VCaP (cell line): Measurements from ENCODE around the gene PRKRA.

Experiments used
- H3K27ac ChIP-seq: fragments of 450-650 bp; 2 replicates; pipeline ENCODE4 v1.5.1; 2017
- TF ChIP-seq, protein P1 (sequence below): fragments of 450-650 bp; conservative IDR thresholded peaks from 2 replicates; pipeline ENCODE4 v1.5.1; 2017; ENCODE audit warnings: mild to moderate bottlenecking, moderate library complexity

PRKRA gene

DNA sequence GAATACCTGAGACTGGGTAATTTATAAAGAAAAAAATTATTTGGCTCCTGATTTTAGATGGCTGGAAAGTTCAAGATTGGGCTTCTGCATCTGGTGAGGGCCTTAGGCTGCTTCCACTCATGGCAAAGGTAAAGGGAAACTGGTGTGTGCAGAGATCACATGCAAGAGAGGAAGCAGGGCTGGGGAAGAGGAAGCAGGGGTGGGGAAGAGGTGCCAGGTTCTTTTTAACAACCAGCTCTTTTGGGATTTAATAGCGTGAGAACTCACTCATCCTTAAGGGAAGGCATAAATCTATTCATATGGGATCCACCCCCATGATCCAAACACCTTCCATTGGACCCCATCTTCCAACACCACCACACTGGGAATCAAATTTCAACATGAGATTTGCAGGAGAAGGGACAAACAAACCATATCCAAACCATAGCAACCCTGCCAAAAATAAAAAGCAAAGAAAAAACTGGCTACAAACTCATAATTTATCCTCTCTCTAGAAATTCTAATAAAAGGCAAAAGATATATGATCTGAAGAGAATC is 30.4 kb downstream of the PRKRA start:
- TF ChIP-seq, protein P1, sequence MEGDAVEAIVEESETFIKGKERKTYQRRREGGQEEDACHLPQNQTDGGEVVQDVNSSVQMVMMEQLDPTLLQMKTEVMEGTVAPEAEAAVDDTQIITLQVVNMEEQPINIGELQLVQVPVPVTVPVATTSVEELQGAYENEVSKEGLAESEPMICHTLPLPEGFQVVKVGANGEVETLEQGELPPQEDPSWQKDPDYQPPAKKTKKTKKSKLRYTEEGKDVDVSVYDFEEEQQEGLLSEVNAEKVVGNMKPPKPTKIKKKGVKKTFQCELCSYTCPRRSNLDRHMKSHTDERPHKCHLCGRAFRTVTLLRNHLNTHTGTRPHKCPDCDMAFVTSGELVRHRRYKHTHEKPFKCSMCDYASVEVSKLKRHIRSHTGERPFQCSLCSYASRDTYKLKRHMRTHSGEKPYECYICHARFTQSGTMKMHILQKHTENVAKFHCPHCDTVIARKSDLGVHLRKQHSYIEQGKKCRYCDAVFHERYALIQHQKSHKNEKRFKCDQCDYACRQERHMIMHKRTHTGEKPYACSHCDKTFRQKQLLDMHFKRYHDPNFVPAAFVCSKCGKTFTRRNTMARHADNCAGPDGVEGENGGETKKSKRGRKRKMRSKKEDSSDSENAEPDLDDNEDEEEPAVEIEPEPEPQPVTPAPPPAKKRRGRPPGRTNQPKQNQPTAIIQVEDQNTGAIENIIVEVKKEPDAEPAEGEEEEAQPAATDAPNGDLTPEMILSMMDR = no peak
- H3K27ac ChIP-seq = peak overlapping the region; percentile 74

GRCh38 chr2:178419123-178419522 is 31.9 kb downstream of the PRKRA start:
- H3K27ac ChIP-seq = peak overlapping the region; percentile 74

GRCh38 chr2:178418426-178418825 is 32.5 kb downstream of the PRKRA start:
- TF ChIP-seq, protein P1 = no peak
- H3K27ac ChIP-seq = peak overlapping the region; percentile 74

More at GRCh38 chr2:178419123-178419522, 31.9 kb downstream of the PRKRA start:
- TF ChIP-seq, protein P1 = peak; percentile 73

GRCh38 chr2:178417916-178418315 is 33.1 kb downstream of the PRKRA start:
- TF ChIP-seq, protein P1 = no peak

DNA sequence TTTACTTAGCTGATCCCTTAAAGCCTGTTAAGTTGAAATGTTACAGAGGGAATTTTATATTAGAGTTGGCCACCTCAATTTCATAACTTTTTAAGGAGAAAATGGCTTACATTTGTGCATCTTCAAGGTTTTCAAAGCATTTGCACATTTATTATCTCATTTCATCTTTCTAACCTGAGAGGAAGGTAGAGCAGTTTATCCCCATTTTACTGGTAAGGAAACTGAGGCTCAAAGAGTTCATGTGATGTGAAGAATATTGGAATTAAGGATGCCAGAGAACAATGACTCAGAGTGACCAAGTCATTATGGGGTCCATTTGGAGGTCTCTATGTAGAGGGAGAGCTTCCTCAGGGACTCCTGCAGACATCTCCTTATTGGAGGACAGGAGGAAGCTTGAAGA is 35.0 kb downstream of the PRKRA start:
- H3K27ac ChIP-seq = no peak overlapping the region

More at GRCh38 chr2:178417916-178418315, 33.1 kb downstream of the PRKRA start:
- H3K27ac ChIP-seq = peak overlapping the region; percentile 74

GRCh38 chr2:178414266-178415247 is 36.4 kb downstream of the PRKRA start:
- peak overlapping the region; percentile 90 for H3K27ac ChIP-seq
- TF ChIP-seq, protein P1 = peak; percentile 95

More for the DNA sequence above, 35.0 kb downstream of the PRKRA start:
- TF ChIP-seq, protein P1 = no peak
